SK-N-SH (cell line): ENCODE results near the gene CPB2. TPM values are rescaled to one million over a fixed set of nuclear protein-coding genes. Genes with fewer than 3 reads are reported as not detected.

Experiments used
- CTCF ChIA-PET: fragments of 300-600, 350-600 bp; formaldehyde crosslinking; extraction: SDS; loops from one replicate; lab custom pipeline; 2021; lab: Yijun Ruan, JAX
- POLR2A ChIA-PET: fragments of 350-600 bp; sonication (Branson Sonifier 250); formaldehyde crosslinking; extraction: SDS; loops from one replicate; lab custom pipeline; 2020; ENCODE audit warnings: antibody characterized with exemption, inconsistent platforms; lab: Yijun Ruan, JAX
- DNase-seq: peaks from one replicate; pipeline ENCODE4 v3.0.0; 2012
- H2AFZ ChIP-seq: fragments of 200-600 bp; sonication (generic); 2 replicates; pipeline ENCODE4 v1.8.1; 2016; ENCODE audit warnings: antibody characterized with exemption, mild to moderate bottlenecking, low read depth
- H3F3A ChIP-seq: fragments of 200-600 bp; sonication (generic); replicated peaks from 2 replicates; pipeline ENCODE3; 2016; ENCODE audit warnings: antibody characterized with exemption, mild to moderate bottlenecking; ENCODE audit not compliant: insufficient read depth
- H3K27ac ChIP-seq, 2 experiments: fragments of 200-500 bp in 1 of 2; fragments of 200-600 bp in 1 of 2; sonication (Bioruptor generic) in 1 of 2; sonication (generic), shearing (Covaris generic) in 1 of 2; 2 replicates each; pipeline versions ENCODE4 v1.5.1 to v1.6.1; 2014 to 2016; ENCODE audit warnings: low read depth in 2 of 2, inconsistent platforms in 1 of 2, low read length in 1 of 2, mild to moderate bottlenecking in 1 of 2, mixed read lengths in 1 of 2
- H3K27me3 ChIP-seq: fragments of 200-600 bp; sonication (generic), shearing (Covaris generic); 2 replicates; pipeline ENCODE4 v1.6.1; 2016; ENCODE audit warnings: mixed run types; ENCODE audit not compliant: insufficient read depth
- H3K36me3 ChIP-seq, 2 experiments: fragments of 200-500 bp in 1 of 2; fragments of 200-600 bp in 1 of 2; sonication (Bioruptor generic) in 1 of 2; sonication (generic) in 1 of 2; replicated peaks in 1 of 2; 2 replicates each; pipeline versions ENCODE3 to v1.5.1; 2014 to 2016; ENCODE audit warnings: low read length in 1 of 2, mild to moderate bottlenecking in 1 of 2; ENCODE audit not compliant: insufficient read depth in 2 of 2, control insufficient read depth in 1 of 2
- H3K4me1 ChIP-seq, 2 experiments: fragments of 200-500 bp in 1 of 2; fragments of 200-600 bp in 1 of 2; sonication (Bioruptor generic) in 1 of 2; sonication (generic), shearing (Covaris generic) in 1 of 2; 2 replicates each; pipeline versions ENCODE4 v1.5.1 to v1.6.1; 2014 to 2016; ENCODE audit warnings: low read depth in 1 of 2, low read length in 1 of 2, mixed run types in 1 of 2; ENCODE audit not compliant: insufficient read depth in 2 of 2, control insufficient read depth in 1 of 2
- H3K4me2 ChIP-seq: fragments of 200-600 bp; sonication (generic), shearing (Covaris generic); 2 replicates; pipeline ENCODE4 v1.6.1; 2017; ENCODE audit warnings: mixed run types
- H3K4me3 ChIP-seq, 2 experiments: fragments of 200-500 bp in 1 of 2; fragments of 200-600 bp in 1 of 2; sonication (Bioruptor generic) in 1 of 2; sonication (generic), shearing (Covaris generic) in 1 of 2; 2 replicates each; pipeline versions ENCODE4 v1.5.1 to v1.8.1; 2014 to 2016; ENCODE audit warnings: low read depth in 2 of 2, inconsistent platforms in 1 of 2, low read length in 1 of 2, mild to moderate bottlenecking in 1 of 2, mixed read lengths in 1 of 2, moderate library complexity in 1 of 2
- H3K79me2 ChIP-seq: fragments of 200-600 bp; sonication (generic); 2 replicates; pipeline ENCODE4 v1.8.1; 2017; ENCODE audit warnings: mild to moderate bottlenecking; ENCODE audit not compliant: insufficient read depth
- H3K9ac ChIP-seq: fragments of 200-600 bp; sonication (generic); 2 replicates; pipeline ENCODE4 v1.6.1; 2017; ENCODE audit warnings: mixed run types
- H3K9me2 ChIP-seq: fragments of 200-600 bp; sonication (generic); 2 replicates; pipeline ENCODE4 v1.6.1; 2017; ENCODE audit warnings: mixed run types
- H3K9me3 ChIP-seq: fragments of 200-600 bp; sonication (generic); 2 replicates; pipeline ENCODE4 v1.6.1; 2017; ENCODE audit warnings: mixed run types, mild to moderate bottlenecking, moderate library complexity
- H4K20me1 ChIP-seq: fragments of 200-600 bp; sonication (generic); 2 replicates; pipeline ENCODE4 v1.6.1; 2017; ENCODE audit warnings: mild to moderate bottlenecking, mixed run types; ENCODE audit not compliant: insufficient read depth
- CHD2 ChIP-seq: fragments of 150-350 bp; IDR thresholded peaks from 2 replicates; pipeline ENCODE4 v1.6.1; 2018; ENCODE audit warnings: low read length; ENCODE audit not compliant: partially characterized antibody
- ELF1 ChIP-seq: IDR thresholded peaks from 2 replicates; pipeline ENCODE4 v1.4.0; 2012
- FOSL2 ChIP-seq: IDR thresholded peaks from 2 replicates; pipeline ENCODE4 v1.4.0; 2012; ENCODE audit warnings: low read depth, mild to moderate bottlenecking, moderate library complexity, borderline replicate concordance
- FOXJ3 ChIP-seq: sonication (generic); formaldehyde crosslinking; IDR thresholded peaks from 2 replicates; pipeline ENCODE4 v1.5.1; 2020; ENCODE audit warnings: mild to moderate bottlenecking, missing genetic modification reagents
- GABPA ChIP-seq: IDR thresholded peaks from 2 replicates; pipeline ENCODE4 v1.4.0; 2012; ENCODE audit warnings: low read depth, mild to moderate bottlenecking
- JUND ChIP-seq: IDR thresholded peaks from 2 replicates; pipeline ENCODE4 v1.4.0; 2012
- NRF1 ChIP-seq: IDR thresholded peaks from 2 replicates; pipeline ENCODE4 v1.6.1; 2012; ENCODE audit warnings: low read depth, mild to moderate bottlenecking, low read length
- RCOR1 ChIP-seq: fragments of 150-350 bp; IDR thresholded peaks from 2 replicates; pipeline ENCODE4 v1.6.1; 2017; ENCODE audit warnings: antibody characterized with exemption, low read length
- RFX5 ChIP-seq: IDR thresholded peaks from 2 replicates; pipeline ENCODE4 v1.6.1; 2012; ENCODE audit warnings: mild to moderate bottlenecking, improper control_type of control experiment, low read length
- SIN3A ChIP-seq: IDR thresholded peaks from 2 replicates; pipeline ENCODE4 v1.6.1; 2012; ENCODE audit warnings: low read depth, mild to moderate bottlenecking, low read length, moderate library complexity, borderline replicate concordance
- SMC3 ChIP-seq: IDR thresholded peaks from 2 replicates; pipeline ENCODE4 v1.6.1; 2012; ENCODE audit warnings: low read depth, low read length, improper control_type of control experiment
- TCF12 ChIP-seq: IDR thresholded peaks from 2 replicates; pipeline ENCODE4 v1.4.0; 2012
- TEAD4 ChIP-seq: IDR thresholded peaks from 2 replicates; pipeline ENCODE4 v1.4.0; 2012; ENCODE audit warnings: mild to moderate bottlenecking, borderline replicate concordance; ENCODE audit not compliant: insufficient read depth
- YY1 ChIP-seq: IDR thresholded peaks from 2 replicates; pipeline ENCODE4 v1.4.0; 2012; ENCODE audit warnings: low read depth, mild to moderate bottlenecking
- WGBS: methylation state at CpG from one replicate; pipeline ENCODE4 v1.1.6; 2017; ENCODE audit warnings: low lambda C conversion rate; 5-methylcytosine and 5-hydroxymethylcytosine counted together
- polyA plus RNA-seq, 3 experiments: library from polyadenylated mRNA; depleted of rRNA; stranded (reverse); fragments of >200 nt; gene quantifications; 2 replicates each; pipeline ENCODE4 v1.2.3, GENCODE V29; 2012
- TF ChIP-seq, protein P1 (sequence below): fragments of 150-350 bp; IDR thresholded peaks from 2 replicates; pipeline ENCODE4 v1.6.1; 2017; ENCODE audit warnings: antibody characterized with exemption, low read length, low read depth, borderline replicate concordance
- TF ChIP-seq, protein P2 (sequence below): fragments of 150-350 bp; IDR thresholded peaks from 2 replicates; pipeline ENCODE4 v1.6.1; 2016; ENCODE audit warnings: mild to moderate bottlenecking, low read depth, low read length
- TF ChIP-seq, protein P3 (sequence below): fragments of 200-600 bp; sonication (generic); IDR thresholded peaks from 2 replicates; pipeline ENCODE4 v1.6.1; 2017; ENCODE audit warnings: antibody characterized with exemption, mild to moderate bottlenecking, moderate library complexity
- TF ChIP-seq, protein P4 (sequence below): IDR thresholded peaks from 2 replicates; pipeline ENCODE4 v1.4.0; 2012; ENCODE audit warnings: low read depth, borderline replicate concordance

Gene CPB2
- polyA plus RNA-seq, 1 of the 3 experiments (the other 2 are of a cell fraction), result not detected

DNA sequence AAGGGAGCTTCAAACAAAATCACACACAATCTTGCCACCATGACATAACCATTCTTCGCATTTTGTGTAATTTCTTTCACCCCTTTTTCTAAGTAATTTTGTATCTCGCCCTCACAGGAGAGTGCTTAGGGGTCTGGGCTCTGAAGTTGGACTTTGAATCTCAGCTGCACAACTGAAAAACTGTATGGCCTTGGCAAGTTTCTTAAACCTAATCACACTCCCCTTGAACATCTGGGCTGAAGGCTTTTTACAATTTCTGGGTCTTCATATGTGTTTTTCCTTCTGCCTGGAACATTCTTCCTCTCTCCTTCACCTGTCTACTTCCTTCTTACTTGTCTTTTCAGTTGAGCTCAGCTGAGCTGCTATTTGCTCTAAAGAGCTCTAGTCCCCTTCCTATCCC, 24.3 kb upstream of the CPB2 start:
- TF ChIP-seq SMC3, result no peak
- TF ChIP-seq, protein P1, sequence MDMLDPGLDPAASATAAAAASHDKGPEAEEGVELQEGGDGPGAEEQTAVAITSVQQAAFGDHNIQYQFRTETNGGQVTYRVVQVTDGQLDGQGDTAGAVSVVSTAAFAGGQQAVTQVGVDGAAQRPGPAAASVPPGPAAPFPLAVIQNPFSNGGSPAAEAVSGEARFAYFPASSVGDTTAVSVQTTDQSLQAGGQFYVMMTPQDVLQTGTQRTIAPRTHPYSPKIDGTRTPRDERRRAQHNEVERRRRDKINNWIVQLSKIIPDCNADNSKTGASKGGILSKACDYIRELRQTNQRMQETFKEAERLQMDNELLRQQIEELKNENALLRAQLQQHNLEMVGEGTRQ, result no peak
- no peak for TF ChIP-seq ELF1
- TF ChIP-seq, protein P2, sequence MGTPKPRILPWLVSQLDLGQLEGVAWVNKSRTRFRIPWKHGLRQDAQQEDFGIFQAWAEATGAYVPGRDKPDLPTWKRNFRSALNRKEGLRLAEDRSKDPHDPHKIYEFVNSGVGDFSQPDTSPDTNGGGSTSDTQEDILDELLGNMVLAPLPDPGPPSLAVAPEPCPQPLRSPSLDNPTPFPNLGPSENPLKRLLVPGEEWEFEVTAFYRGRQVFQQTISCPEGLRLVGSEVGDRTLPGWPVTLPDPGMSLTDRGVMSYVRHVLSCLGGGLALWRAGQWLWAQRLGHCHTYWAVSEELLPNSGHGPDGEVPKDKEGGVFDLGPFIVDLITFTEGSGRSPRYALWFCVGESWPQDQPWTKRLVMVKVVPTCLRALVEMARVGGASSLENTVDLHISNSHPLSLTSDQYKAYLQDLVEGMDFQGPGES, result no peak
- TF ChIP-seq TCF12, result no peak
- no peak for TF ChIP-seq RCOR1
- no peak for TF ChIP-seq YY1
- no peak for TF ChIP-seq RFX5
- no peak for TF ChIP-seq CHD2
- TF ChIP-seq, protein P3, sequence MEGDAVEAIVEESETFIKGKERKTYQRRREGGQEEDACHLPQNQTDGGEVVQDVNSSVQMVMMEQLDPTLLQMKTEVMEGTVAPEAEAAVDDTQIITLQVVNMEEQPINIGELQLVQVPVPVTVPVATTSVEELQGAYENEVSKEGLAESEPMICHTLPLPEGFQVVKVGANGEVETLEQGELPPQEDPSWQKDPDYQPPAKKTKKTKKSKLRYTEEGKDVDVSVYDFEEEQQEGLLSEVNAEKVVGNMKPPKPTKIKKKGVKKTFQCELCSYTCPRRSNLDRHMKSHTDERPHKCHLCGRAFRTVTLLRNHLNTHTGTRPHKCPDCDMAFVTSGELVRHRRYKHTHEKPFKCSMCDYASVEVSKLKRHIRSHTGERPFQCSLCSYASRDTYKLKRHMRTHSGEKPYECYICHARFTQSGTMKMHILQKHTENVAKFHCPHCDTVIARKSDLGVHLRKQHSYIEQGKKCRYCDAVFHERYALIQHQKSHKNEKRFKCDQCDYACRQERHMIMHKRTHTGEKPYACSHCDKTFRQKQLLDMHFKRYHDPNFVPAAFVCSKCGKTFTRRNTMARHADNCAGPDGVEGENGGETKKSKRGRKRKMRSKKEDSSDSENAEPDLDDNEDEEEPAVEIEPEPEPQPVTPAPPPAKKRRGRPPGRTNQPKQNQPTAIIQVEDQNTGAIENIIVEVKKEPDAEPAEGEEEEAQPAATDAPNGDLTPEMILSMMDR, result no peak
- no peak for TF ChIP-seq TEAD4
- TF ChIP-seq, protein P4, sequence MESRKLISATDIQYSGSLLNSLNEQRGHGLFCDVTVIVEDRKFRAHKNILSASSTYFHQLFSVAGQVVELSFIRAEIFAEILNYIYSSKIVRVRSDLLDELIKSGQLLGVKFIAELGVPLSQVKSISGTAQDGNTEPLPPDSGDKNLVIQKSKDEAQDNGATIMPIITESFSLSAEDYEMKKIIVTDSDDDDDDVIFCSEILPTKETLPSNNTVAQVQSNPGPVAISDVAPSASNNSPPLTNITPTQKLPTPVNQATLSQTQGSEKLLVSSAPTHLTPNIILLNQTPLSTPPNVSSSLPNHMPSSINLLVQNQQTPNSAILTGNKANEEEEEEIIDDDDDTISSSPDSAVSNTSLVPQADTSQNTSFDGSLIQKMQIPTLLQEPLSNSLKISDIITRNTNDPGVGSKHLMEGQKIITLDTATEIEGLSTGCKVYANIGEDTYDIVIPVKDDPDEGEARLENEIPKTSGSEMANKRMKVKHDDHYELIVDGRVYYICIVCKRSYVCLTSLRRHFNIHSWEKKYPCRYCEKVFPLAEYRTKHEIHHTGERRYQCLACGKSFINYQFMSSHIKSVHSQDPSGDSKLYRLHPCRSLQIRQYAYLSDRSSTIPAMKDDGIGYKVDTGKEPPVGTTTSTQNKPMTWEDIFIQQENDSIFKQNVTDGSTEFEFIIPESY, result no peak
- TF ChIP-seq NRF1, result no peak
- TF ChIP-seq JUND, result no peak
- TF ChIP-seq FOXJ3 (CRISPR knock-in tag), result no peak
- no peak for TF ChIP-seq SIN3A
- no peak for TF ChIP-seq GABPA
- TF ChIP-seq FOSL2, result no peak
- CTCF ChIA-PET, result interaction anchor here (1.4 to 1.5 kb wide), 2 partner anchors 11 to 331 kb away, joined by 3 to 4 read pairs; no protein-coding TSS in a partner anchor
- whole genome bisulfite sequencing, result 50% methylated on average over 2 of the region's 2 CpGs

More for the DNA sequence above, 24.3 kb upstream of the CPB2 start:
- Histone ChIP-seq H2AFZ (no peak overlapping the region), H4K20me1 (no peaks in the 10 kb centered on the region), H3K9me3 (no peaks in the 10 kb centered on the region), H3K36me3 (no peaks in the 10 kb centered on the region), H3F3A (no peaks in the 10 kb centered on the region), H3K27me3 (peaks cover 22% of the 10 kb centered on the region), H3K4me2 (no peak overlapping the region), H3K9ac (no peak overlapping the region), H3K4me3 (no peak overlapping the region), H3K79me2 (no peaks in the 10 kb centered on the region), H3K9me2 (no peaks in the 10 kb centered on the region), H3K4me1 (peaks cover 0 to 6% of the 10 kb centered on the region in 2 experiments; a peak in 1 of 4 replicates), H3K27ac (no peak overlapping the region)
- POLR2A ChIA-PET, result no interaction called here
- no peak for DNase-seq
